NCI-H345 treated with DMSO at 0.1 percent for 48 hours (cell line): Measurements from ENCODE around the gene ARHGAP26.

ENCODE experiments used
- DNase-seq: peaks from one replicate; lab custom pipeline; 2025; ENCODE audit not compliant: unreplicated experiment; lab: John Stamatoyannopoulos, UW

The ARHGAP26 gene

DNA sequence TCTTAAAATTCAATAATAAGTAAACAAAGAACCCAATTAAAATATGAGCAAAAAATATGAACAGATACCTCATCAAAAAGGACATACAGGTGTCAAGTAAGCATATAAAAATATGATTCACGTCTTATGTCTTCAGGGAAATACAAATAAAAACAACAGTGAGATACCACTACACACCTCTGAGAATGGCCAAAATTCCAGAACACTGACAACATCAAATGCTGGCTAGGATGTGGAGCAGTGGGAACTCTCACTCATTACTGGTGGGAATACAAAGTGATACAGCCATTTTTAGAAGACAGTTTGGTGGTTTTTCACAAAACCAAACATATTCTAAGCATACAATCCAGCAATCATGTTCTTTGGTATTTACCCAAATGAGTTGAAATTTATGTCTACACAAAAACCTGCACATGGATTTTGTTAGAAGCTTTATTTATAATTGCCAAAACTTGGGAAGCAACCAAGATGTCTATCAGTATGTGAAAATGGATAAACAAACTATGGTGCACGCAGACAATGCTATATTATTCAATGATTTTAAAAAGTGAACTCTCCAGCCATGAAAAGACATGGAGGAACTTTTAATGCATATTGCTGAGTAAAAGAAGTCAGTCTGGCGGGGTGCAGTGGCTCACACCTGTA, 381.0 kb downstream of the ARHGAP26 start:
- no peak for DNase-seq

DNA sequence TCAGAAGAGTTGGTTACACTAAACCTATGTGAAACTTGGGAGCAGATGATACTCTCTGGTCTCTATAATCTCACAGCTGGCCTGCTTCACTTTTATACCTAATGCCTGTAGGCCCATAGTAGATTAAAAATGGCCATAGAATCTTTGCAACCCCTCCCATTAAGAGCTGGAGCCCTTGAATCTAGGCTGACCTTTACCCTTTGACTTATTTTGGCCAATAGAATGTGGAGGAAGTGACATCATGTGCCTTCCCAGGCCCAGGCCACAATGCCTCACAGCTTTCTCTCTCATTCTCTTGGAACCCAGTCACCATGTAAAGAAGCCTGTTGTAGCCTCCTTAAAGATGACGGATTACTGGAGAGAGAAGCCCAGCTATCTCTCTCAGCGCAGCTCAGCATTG, 382.3 kb downstream of the ARHGAP26 start:
- no peak for DNase-seq

DNA sequence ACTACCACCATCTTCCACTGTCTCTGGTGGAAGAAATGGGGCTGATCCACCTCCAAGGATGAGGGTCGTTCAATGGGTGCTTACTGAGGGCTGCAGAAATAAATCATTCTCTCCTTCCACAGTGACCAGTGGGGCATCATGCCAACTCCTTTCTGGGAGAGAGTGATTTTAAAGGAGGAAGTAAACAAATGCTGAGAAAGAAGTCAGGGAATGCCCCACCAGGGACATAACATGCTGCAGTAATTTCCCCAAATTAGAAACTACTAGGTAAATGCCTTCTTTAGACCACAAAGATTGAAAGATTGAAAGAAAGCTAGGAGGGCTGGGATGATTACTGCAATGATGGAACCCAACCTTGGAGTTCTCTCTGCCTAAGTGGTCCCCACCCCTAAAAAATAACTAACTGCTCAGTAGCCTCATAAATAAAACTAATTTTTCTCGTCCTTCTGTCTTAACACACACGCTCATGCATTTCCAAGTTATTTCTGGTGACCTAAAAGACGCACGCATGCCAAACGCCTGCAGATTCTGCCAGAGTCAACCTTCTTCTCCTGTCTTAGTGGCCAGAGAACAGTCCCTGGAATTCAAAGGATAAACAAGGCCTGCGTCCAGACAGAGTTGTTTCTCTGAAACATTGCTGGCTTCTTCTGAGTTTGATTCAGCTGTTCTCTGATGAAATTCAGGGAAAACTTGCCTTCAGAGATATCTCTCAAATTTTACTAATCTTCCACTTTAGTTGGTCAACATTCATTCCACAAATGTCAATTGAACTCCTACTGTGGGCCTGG, 383.3 kb downstream of the ARHGAP26 start:
- DNase-seq: no peak

DNA sequence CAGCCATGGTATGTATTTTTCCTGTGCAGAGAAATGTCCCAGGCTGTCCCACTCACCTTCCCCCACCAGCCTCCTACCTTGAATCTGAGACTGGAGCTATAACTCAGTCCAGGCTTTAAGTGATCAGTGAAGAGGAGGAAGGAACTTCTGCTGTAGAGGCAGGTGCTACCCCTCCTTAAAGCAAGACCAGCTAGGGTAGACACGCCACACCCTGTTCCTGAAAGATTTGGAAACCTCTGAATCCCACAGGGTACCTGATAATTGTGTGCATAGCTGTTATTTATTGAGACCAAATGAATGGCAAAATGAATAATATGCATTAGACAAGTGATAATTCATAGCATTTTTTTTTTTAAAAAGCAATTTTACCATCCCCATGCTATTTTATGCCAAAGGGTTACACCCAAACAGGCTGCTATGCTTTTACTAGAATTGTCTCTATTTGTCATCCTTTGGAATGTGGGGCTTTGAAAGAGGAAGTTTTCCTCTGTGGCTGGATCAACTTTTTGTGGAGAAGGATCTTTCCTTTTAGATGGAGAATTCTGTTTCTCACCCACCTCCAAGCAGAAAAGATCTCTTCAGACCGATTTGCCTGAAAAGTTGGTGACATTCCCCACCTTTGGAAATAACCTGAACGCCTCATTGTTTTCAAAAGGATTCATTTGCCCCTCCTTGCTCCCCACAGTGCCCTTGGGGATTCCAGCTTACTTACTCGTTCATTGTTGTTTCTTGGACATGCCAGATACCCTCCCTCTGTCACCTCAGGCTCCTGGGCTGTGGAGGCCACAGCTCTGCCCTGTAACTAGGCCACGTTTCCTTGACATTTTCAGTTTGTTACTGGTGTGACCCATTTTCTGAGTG, 384.6 kb downstream of the ARHGAP26 start:
- no peak for DNase-seq

DNA sequence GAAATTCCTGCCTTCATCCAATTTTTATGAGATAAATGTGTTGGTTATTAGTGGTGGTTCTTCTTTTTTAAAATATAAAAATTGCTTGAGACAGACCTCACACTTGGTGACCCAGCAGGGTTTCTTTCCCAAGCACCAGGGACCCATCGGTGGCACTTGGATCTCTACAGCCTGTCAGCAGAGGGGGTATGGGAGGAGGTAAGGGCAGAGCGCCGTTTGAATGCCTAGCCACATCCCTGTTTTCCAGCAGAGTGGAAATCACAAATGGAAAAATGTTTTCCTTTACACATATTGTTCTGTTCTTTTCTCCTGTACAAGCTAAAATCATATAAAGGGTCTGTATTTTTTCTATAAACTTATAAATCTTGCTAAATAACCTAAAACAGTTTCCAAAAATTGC, 385.3 kb downstream of the ARHGAP26 start:
- no peak for DNase-seq

DNA sequence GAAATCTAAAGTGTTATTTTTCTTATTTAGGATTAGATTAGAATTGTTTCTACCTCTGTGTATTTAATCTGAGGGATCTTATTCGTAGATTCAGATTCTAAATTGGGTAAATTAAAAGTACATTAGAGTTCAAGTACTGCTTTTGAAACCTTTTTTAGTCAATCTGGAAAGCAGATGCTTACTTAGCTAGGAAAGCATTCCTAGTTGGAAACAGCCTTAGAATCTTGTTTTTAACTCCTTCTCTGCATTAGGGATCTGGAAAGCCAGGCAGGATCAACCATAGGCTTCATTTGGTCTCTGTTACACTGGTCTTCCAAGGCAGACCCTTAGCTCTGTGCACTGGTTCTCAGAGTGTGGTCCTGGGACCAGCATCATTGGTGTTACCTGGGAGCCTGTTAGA, 385.9 kb downstream of the ARHGAP26 start:
- no peak for DNase-seq

DNA sequence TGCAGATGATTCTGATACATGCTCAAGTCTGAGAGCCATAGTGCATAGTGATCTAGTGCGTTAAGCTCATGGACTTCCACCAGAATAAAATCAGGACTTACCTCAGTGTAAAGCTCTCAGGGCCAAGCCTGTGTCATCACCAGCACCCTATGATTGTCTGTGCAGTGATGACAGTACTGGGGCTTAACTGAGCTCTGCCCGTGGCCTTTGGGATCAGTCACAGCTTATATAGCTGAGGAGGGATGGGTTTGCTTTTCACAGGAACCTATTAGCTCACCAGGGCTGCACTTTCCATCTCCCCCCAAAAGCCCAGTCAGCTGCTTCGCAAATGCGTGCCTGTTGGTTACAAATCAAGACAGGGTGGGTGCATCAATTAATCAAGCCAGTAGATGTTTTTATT, 386.4 kb downstream of the ARHGAP26 start:
- no peak for DNase-seq

DNA sequence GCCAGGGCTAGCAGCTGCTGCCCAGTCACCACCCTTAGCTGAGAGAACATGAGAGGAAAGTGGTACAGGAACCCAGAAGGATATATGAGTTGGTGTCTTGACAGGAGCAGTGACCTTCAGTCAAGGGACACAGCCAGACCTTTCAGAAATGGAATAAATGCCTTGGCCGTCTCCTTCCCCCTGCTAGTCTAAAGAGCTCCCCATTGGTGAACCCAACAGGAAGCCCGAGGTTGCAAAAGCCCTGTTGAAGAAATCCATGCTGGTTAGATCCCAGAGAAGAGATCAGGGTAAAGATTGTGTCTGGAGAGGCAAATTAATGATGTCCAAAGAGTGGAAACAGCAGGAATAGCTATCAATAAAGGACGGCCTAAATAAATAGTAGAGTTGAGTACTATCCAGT, 388.9 kb downstream of the ARHGAP26 start:
- no peak for DNase-seq

DNA sequence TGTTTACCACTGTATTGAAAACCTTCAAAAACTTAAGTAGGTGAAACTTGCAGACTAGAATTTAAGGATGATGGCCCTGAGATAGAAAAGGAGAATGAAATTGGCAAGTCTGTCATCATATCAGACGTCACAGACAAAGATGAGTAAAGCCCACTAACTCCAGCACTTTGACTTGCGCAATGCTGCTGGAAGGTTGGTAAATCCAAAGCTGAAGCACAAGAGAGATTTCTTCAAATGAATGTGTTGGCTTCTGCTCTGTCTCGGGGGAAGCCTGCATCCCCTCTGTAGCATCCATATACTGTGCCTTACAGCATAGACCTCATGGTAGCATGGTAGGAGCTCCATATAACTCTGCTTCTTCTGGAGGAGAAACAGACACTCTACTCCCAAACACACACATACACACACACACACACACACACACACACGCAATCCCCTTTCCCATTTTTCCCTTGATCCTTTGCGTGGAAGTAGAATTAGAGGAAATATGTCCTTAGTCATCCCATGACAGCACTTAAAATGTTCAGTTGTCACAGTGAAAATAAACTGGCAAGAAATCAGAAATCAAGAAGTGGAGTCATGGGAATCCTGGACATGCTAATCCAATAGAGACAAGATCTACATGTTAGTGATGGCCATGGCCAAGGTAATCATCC, 391.8 kb downstream of the ARHGAP26 start:
- no peak for DNase-seq

DNA sequence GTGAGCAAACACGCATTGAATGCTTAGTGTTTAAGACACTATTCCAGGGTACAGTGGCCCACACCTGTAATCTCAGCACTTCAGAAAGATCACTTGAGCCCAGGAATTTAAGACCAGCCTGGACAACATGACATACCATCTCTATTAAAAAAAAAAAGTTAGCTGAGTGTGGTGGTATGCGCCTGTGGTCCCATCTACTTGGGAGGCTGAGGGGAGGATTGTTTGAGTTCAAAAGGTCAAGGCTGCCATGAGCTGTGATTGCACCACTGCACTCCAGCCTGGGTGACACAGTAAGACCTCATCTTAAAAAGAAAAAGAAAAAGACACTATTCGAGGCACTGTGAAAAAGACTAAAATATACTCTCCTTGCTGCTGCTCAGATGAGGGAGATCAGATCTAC, 392.6 kb downstream of the ARHGAP26 start:
- no peak for DNase-seq

DNA sequence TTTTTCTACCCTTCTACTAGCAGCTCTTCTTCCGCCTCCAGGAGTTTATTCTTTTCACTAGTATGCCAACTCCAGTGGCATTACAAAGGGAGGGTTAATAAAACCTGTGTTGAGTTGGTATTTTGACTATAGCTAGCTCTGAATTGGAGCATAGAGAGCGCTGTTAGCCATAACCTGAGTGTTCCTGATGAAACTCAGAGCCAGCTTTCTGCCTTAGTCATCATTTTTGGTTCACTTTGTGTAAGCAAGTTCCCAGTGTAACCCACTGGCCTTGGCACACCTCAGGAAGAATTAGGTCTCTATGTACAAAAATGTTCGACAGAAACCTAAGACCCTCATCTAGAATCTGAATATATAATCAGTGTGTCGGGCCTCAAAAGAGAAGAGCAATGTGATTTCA, 394.4 kb downstream of the ARHGAP26 start:
- DNase-seq: no peak

DNA sequence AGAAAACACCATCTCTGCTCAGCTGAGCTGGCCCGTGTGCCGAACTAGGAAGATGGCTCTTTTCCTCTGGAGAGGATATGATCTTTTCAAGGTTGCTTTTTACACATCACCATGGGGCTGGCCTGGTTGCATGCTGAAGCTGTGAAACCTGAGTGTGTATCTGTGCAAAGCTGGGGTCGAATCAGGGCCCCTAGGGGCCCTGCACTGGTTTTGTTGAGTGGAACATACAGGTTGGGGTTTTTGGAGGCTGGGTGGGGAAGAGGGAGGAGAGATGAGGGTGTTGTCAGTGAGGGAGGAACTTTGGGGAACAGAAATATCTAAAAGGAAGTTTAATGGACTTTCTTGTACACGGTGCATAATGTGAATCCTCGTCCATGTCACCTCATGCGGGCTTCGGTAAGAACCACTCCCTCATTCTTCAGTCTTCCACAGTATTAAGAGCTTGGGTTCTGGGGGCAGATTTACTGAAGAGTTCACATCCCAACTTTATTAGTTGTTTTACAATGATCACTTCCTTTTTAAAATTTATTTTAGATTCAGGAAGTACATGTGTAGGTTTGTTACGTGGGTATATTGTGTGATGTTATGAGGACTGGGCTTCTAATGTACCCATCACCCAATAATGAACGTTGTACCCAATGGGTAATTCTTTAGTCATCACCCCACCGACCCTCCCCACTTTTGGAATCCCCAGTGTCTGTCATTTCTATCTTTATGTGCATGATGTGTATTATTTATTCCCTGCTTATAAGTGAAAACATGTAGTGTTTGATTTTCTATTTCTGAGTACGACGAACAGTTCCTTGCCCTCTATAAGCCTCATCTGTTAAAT, 395.1 kb downstream of the ARHGAP26 start:
- no peak for DNase-seq

DNA sequence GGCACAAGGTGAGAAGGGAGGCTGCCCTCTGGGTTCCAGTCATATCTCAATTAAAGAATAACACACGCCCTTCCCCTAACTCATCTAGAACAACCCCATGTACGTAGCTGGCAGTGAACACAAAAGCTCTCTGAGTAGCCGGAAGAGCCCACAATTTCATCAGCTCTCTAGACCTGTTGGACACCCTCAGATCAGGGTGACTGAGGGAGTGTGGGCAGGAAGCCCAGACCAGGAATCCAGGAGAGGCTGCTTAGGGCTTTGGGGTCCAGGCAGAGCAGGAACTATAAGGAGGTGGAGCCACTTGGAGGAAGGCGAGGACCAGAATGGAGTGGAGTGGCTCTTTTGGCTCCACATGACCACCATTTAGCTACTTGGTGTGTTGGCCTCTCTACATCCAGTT, 395.9 kb downstream of the ARHGAP26 start:
- DNase-seq: no peak

DNA sequence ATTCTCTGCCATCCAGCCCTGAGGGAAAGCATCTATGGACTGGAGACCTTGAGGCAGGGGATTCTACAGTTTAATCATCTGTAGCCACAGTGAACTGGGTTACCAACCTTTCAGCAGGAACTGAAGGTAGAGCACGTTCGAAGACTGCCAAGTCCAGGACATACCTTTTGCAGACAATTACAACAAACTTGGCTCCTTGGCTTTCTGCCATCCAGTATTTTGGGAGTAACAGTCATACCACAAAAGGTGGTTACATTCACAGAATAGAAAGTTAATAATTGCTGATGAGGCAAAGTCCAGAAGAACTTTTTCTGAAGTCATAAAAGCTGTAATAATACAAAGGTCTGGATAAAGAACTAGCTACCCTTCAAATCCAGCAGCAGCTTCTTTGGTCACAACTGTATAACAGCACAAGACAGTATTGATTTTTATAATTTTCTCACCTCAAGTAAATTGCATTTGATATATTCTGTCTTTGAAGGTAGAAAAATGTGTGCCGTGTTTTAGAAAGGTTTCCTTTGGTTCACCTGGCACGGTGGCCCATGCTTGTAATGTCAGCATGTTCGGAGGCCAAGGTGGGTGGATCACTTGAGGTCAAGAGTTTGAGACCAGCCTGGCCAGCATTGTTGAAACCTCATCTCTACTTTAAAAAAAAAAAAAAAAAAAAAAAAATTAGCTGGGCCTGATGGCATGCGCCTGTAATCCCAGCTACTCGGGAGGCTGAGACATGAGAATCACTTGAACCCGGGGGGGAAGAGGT, 396.7 kb downstream of the ARHGAP26 start:
- DNase-seq: no peak

DNA sequence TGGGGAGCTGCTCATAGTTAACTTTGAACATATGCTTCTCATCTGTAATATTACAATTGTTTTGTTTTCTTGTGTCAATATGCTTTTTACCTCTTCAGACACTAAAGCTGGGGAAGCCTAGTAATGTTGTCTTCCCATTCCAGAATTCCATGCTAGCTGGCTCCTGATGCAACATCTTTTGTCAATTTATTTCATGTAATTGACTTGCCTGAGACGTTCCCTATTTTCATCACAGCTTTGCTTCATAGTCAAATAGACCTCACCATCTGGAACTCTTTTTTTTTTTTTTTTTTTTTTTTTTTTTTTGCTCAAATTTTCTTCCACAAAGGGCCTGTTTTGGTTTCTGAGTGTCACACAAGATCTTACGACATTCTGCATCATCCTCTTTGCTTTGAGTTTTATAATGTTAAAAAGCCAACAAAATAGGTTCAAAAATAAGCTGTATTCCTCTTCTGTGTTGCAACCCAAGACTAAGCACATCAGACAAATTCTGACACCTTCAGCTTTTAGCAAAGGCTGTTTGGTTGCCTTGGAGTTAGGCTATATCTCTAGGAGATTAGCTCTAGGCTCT, 398.1 kb downstream of the ARHGAP26 start:
- DNase-seq: no peak

DNA sequence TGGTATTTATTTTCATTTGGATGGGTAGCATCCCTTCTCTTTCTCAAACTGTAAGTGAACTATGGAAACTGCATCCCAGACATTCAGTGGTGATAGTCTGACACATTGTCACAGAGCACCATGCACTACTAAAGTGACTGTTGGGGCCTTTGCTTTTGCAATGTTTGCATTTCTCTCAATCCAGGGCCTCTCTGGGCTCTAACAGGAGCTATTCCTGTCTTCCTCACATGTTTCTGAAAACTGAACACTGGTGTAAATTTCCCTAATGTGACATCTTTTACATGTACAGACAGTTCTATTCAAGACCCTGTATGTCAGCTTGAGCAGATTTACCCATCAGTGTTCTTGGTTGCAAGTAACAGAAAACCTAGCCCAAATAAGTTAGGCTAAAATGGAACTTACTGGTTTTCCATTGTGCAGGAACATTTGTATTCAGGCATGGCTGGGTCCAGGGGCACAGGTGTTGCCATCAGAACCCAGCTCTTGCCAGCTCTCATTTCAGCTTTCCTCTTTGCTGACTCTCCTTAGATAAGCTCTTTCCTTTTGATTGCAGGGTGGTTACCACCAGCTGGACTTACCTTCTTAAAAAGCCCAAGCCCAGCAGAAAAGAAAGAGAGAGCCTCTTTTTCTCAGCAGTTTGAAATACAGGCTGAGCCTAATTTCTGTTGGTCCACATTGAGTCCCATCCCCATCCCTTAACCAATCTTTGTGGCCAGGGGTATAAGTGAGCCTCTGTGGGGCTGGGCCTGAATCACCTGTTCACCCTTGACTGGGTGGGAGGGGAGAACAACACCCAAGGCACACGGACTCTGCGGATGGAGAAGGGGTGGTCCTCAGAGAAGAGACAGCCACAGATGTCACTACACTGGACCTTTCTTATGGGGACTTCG, 399.0 kb downstream of the ARHGAP26 start:
- DNase-seq: no peak

DNA sequence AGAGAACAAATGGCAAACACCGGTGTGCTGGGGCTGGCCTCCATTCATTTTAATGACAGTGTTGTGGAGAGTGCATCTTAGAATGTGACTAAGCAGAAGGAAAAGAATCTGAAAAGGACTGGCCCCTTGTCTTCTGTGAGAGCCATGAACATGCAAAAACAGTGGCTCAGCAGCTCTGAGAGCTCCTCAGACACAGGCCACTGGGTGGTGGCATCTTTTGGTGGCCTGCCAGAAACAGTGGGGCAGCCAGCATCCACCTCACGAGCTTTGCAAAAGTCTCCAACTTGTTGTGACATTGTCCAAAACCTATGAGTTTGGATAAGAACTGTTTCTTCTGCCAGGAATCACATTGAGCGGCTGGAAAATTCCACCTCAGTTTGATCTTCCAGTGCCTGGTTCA, 399.9 kb downstream of the ARHGAP26 start:
- DNase-seq: no peak

DNA sequence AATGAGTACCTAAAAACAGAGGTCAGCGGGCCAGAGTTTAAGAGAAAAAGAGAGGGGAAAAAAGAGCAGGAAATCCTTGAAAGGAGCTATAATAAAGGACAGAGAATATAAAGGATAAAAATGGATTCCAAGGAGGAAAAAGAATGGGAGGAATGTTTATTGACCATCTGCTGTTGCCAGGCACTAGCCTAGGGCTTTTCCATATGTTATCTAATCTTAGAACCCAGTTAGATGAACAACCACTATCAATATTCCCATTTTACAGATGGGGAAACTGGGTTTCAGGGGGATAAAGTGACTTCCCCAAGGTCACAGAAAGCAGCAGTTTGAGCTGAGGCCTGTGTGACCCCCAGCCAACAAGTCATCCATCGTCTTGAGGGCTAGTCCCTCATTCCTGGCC, 400.8 kb downstream of the ARHGAP26 start:
- no peak for DNase-seq
